Common myeloid progenitor, CD34-positive (primary cell): ENCODE results near the gene KLF3.

Source experiments
- CTCF ChIA-PET: fragments of 350-600 bp; sonication (Branson Sonifier 250); formaldehyde crosslinking; loops from one replicate; lab custom pipeline; 2021; ENCODE audit warnings: antibody characterized with exemption; lab: Charles Lee
- POLR2A ChIA-PET: fragments of 350-600 bp; sonication (Branson Sonifier 250); formaldehyde crosslinking; loops from one replicate; lab custom pipeline; 2021; ENCODE audit warnings: antibody characterized with exemption; lab: Charles Lee
- DNase-seq, 3 donors: peaks; one replicate each; pipeline versions ENCODE4 v3.0.0 to v3.0.0-alpha.2; 2013
- H3K27ac ChIP-seq, 2 experiments: 1 replicate in 1 of 2; 2 replicates in 1 of 2; pipeline ENCODE4 v1.7.0; 2013; ENCODE audit warnings: inconsistent platforms in 2 of 2, low read length in 2 of 2, mild to moderate bottlenecking in 2 of 2, low read depth in 1 of 2, moderate library complexity in 1 of 2; ENCODE audit not compliant: severe bottlenecking in 2 of 2, insufficient read depth in 1 of 2, poor library complexity in 1 of 2
- H3K27me3 ChIP-seq, 5 experiments: replicated peaks in 2 of 5; 1 replicate in 3 of 5; 2 replicates in 2 of 5; pipeline versions ENCODE4 v1.6.1 to v1.7.0; 2013; ENCODE audit warnings: low read length in 4 of 5, mild to moderate bottlenecking in 2 of 5, moderate library complexity in 2 of 5, inconsistent platforms in 1 of 5; ENCODE audit not compliant: insufficient read depth in 5 of 5, control insufficient read depth in 4 of 5
- H3K36me3 ChIP-seq, 4 experiments: 1 replicate in 2 of 4; 2 replicates in 2 of 4; pipeline versions ENCODE4 v1.6.1 to v1.7.0; 2013; ENCODE audit warnings: low read length in 3 of 4, control low read depth in 1 of 4, mild to moderate bottlenecking in 1 of 4; ENCODE audit not compliant: control insufficient read depth in 4 of 4, insufficient read depth in 4 of 4
- H3K4me1 ChIP-seq, 4 experiments: 1 replicate in 3 of 4; 2 replicates in 1 of 4; pipeline versions ENCODE4 v1.6.1 to v1.7.1; 2013; ENCODE audit warnings: low read length in 3 of 4, mild to moderate bottlenecking in 3 of 4, control low read depth in 1 of 4, inconsistent platforms in 1 of 4, moderate library complexity in 1 of 4; ENCODE audit not compliant: control insufficient read depth in 4 of 4, insufficient read depth in 4 of 4; ENCODE audit errors: control extremely low read depth in 1 of 4
- H3K4me3 ChIP-seq, 7 experiments: 1 replicate in 4 of 7; 2 replicates in 3 of 7; pipeline versions ENCODE4 v1.5.1 to v1.7.0; 2013; ENCODE audit warnings: mild to moderate bottlenecking in 7 of 7, low read length in 6 of 7, moderate library complexity in 6 of 7, inconsistent platforms in 2 of 7, low read depth in 2 of 7, control low read depth in 1 of 7; ENCODE audit not compliant: insufficient read depth in 4 of 7, control insufficient read depth in 1 of 7; ENCODE audit errors: extremely low read depth in 1 of 7
- H3K9me3 ChIP-seq, 5 experiments: 1 replicate in 4 of 5; 2 replicates in 1 of 5; pipeline versions ENCODE4 v1.6.1 to v1.7.1; 2013; ENCODE audit warnings: low read length in 4 of 5, mild to moderate bottlenecking in 2 of 5, inconsistent platforms in 1 of 5, low read depth in 1 of 5, moderate library complexity in 1 of 5; ENCODE audit not compliant: control insufficient read depth in 4 of 5, insufficient read depth in 2 of 5; ENCODE audit errors: control extremely low read depth in 1 of 5
- WGBS: methylation state at CpG from one replicate; pipeline ENCODE4 v1.1.5; 2013; ENCODE audit not compliant: insufficient coverage; 5-methylcytosine and 5-hydroxymethylcytosine counted together

KLF3 gene

GRCh38 chr4:38647101-38647819 lies 16.7 kb upstream of the KLF3 start:
- ChIA-PET POLR2A (interaction anchor here (0.6 kb wide), 1 partner anchor 35 kb away, joined by 3 read pairs; no protein-coding TSS in a partner anchor), CTCF (interaction anchor here (1.4 to 1.6 kb wide), 2 partner anchors 11 to 467 kb away, joined by 3 to 4 read pairs; no protein-coding TSS in a partner anchor)
- peak; percentile 32 to 89 (median 87) for DNase-seq
- Histone ChIP-seq H3K27ac (no peak overlapping the region), H3K4me1 (peaks cover 0 to 11% (median 5%) of the 10 kb centered on the region in 4 experiments), H3K36me3 (no peaks in the 10 kb centered on the region), H3K9me3 (no peaks in the 10 kb centered on the region), H3K4me3 (no peak overlapping the region), H3K27me3 (no peaks in the 10 kb centered on the region)
- no CpG with 5 or more reads among the region's 2 CpGs for WGBS

- 97% methylated on average over 7 of the region's 9 CpGs for WGBS
- DNase-seq: no peak
- Histone ChIP-seq H3K27ac (no peak overlapping the region), H3K4me3 (no peak overlapping the region), H3K27me3 (no peaks in the 10 kb centered on the region), H3K36me3 (no peaks in the 10 kb centered on the region), H3K4me1 (peaks cover 0 to 23% (median 15%) of the 10 kb centered on the region in 4 experiments), H3K9me3 (no peaks in the 10 kb centered on the region)
- POLR2A ChIA-PET: interaction anchor here (1.0 to 1.2 kb wide), 2 partner anchors 12 to 14 kb away, joined by 3 to 4 read pairs; partner anchors contain the start of gene KLF3
- CTCF ChIA-PET: interaction anchor here (0.5 kb wide), 1 partner anchor 33 kb away, joined by 4 read pairs; no protein-coding TSS in a partner anchor
Observed at GRCh38 chr4:38650133-38650532, 13.9 kb upstream of the KLF3 start.

GRCh38 chr4:38654273-38654672 lies 9.7 kb upstream of the KLF3 start:
- peak overlapping the region in 1 of 2 experiments; percentile 83 for H3K27ac ChIP-seq
- ChIA-PET CTCF (interaction anchor here (1.0 to 1.6 kb wide), 3 partner anchors 9 to 12 kb away, joined by 3 to 5 read pairs (median 3); no protein-coding TSS in a partner anchor), POLR2A (no interaction called here)
- H3K4me1 ChIP-seq: peaks cover 0 to 31% (median 11%) of the 10 kb centered on the region in 4 experiments
- H3K27me3 ChIP-seq: no peaks in the 10 kb centered on the region
- peak; percentile 54 to 89 (median 83) for DNase-seq
- H3K36me3 ChIP-seq: no peaks in the 10 kb centered on the region
- H3K4me3 ChIP-seq: peak overlapping the region in 1 of 7 experiments; percentile 45
- WGBS: 46% methylated on average over 4 of the region's 8 CpGs
- no peaks in the 10 kb centered on the region for H3K9me3 ChIP-seq

GRCh38 chr4:38656111-38656510 lies 7.9 kb upstream of the KLF3 start:
- Histone ChIP-seq H3K36me3 (no peaks in the 10 kb centered on the region), H3K27me3 (no peaks in the 10 kb centered on the region), H3K4me3 (no peak overlapping the region), H3K9me3 (no peaks in the 10 kb centered on the region), H3K27ac (no peak overlapping the region), H3K4me1 (peaks cover 0 to 41% (median 13%) of the 10 kb centered on the region in 4 experiments)
- WGBS: 100% methylated on average over 1 of the region's 2 CpGs
- DNase-seq: no peak
- CTCF ChIA-PET: no interaction called here
- POLR2A ChIA-PET: no interaction called here

GRCh38 chr4:38659346-38659745 lies 4.7 kb upstream of the KLF3 start:
- DNase-seq: peak in 1 of 3 donors; percentile 47
- 10% methylated on average over 3 of the region's 3 CpGs for WGBS
- H3K9me3 ChIP-seq: no peaks in the 10 kb centered on the region
- peaks cover 7 to 55% (median 26%) of the 10 kb centered on the region in 4 experiments for H3K4me1 ChIP-seq
- no peaks in the 10 kb centered on the region for H3K36me3 ChIP-seq
- H3K4me3 ChIP-seq: peak overlapping the region in 2 of 7 experiments; percentile 3 to 52
- ChIA-PET CTCF (interaction anchor here (0.7 to 1.7 kb wide), 4 partner anchors 16 to 478 kb away, joined by 3 to 4 read pairs (median 3); no protein-coding TSS in a partner anchor), POLR2A (no interaction called here)
- H3K27me3 ChIP-seq: no peaks in the 10 kb centered on the region
- no peak overlapping the region for H3K27ac ChIP-seq

- peaks cover 13 to 51% (median 23%) of the 10 kb centered on the region in 4 experiments for H3K4me1 ChIP-seq
- no peak for DNase-seq
- H3K9me3 ChIP-seq: no peaks in the 10 kb centered on the region
- no peaks in the 10 kb centered on the region for H3K27me3 ChIP-seq
- CTCF ChIA-PET: interaction anchor here (0.7 kb wide), 1 partner anchor 11 kb away, joined by 4 read pairs; no protein-coding TSS in a partner anchor
- POLR2A ChIA-PET: no interaction called here
- WGBS: 100% methylated on average over 3 of the region's 4 CpGs
- H3K4me3 ChIP-seq: no peak overlapping the region
- H3K36me3 ChIP-seq: no peaks in the 10 kb centered on the region
- no peak overlapping the region for H3K27ac ChIP-seq
Observed at GRCh38 chr4:38660838-38661237, 3.2 kb upstream of the KLF3 start.

- H3K9me3 ChIP-seq: no peaks in the 10 kb centered on the region
- no peak overlapping the region for H3K4me3 ChIP-seq
- DNase-seq: no peak
- peaks cover 17 to 51% (median 28%) of the 10 kb centered on the region in 4 experiments for H3K4me1 ChIP-seq
- WGBS: 100% methylated on average over 1 of the region's 3 CpGs
- ChIA-PET POLR2A (no interaction called here), CTCF (interaction anchor here (1.0 kb wide), 1 partner anchor 10 kb away, joined by 3 read pairs; no protein-coding TSS in a partner anchor)
- no peaks in the 10 kb centered on the region for H3K36me3 ChIP-seq
- H3K27ac ChIP-seq: peak overlapping the region in 1 of 2 experiments; percentile 90
- no peaks in the 10 kb centered on the region for H3K27me3 ChIP-seq
Observed at GRCh38 chr4:38661371-38661770, 2.6 kb upstream of the KLF3 start.
